GM13977 (cell line): ENCODE data around the gene ABCC9.

Experiments used
- DNase-seq: peaks from one replicate; pipeline ENCODE4 v3.0.0; 2012; ENCODE audit warnings: low spot score
- in situ Hi-C: fragments of 300-500 bp; cut with MboI; formaldehyde crosslinking; loops from one replicate; pipeline ENCODE4 v1.12.0; 2022; ENCODE audit warnings: low sequenced_read_pairs, low pct_unique_long_range_greater_than_20kb, mixed read lengths, inconsistent platforms; ENCODE audit not compliant: unreplicated experiment
- TF ChIP-seq, protein P1 (sequence below): IDR thresholded peaks from 2 replicates; pipeline ENCODE4 v1.5.1; 2012; ENCODE audit warnings: mild to moderate bottlenecking, control low read depth; ENCODE audit not compliant: insufficient read depth; ENCODE audit errors: extremely low read depth, missing control alignments

Gene ABCC9

DNA sequence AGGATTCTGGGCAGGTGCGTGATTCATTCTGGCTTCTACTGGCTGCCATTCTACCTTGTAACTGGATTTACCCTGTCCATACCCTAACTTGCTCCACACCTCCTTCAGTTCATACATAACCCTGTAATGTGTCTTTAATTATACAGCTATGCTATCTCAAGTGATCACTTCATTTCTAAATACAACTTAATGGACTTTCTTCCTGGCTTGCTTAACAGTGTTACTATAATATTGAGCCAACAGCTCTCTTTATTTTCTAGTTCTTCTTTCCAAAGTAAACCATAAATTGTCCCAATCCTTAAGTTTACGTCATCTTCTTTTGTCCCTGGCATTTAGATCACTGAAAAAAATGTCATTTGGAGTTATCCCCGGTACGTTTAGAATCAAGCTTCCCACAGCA lies 90.8 kb downstream of the ABCC9 start:
- no peak for DNase-seq
- in situ Hi-C loops: no loop called here

DNA sequence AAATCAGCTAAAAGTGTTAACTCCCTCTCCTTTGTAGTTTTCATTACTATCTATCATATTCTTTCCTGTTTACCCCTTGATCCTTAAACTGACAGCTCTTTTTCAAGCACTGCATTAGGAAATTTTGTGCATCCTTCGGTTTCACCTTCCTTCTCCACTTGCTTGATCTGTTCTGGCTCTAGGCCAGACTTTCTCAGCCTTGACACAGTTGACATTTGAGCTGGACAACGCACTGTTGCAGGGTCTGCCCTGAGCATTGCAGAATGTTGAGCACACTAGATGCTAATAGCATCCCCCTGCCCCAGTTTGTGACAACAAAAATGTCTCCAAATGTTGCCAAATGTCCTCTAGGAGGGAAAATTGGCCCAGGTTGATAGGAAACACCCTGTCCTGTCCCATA lies 91.3 kb downstream of the ABCC9 start:
- no peak for DNase-seq
- TF ChIP-seq, protein P1, sequence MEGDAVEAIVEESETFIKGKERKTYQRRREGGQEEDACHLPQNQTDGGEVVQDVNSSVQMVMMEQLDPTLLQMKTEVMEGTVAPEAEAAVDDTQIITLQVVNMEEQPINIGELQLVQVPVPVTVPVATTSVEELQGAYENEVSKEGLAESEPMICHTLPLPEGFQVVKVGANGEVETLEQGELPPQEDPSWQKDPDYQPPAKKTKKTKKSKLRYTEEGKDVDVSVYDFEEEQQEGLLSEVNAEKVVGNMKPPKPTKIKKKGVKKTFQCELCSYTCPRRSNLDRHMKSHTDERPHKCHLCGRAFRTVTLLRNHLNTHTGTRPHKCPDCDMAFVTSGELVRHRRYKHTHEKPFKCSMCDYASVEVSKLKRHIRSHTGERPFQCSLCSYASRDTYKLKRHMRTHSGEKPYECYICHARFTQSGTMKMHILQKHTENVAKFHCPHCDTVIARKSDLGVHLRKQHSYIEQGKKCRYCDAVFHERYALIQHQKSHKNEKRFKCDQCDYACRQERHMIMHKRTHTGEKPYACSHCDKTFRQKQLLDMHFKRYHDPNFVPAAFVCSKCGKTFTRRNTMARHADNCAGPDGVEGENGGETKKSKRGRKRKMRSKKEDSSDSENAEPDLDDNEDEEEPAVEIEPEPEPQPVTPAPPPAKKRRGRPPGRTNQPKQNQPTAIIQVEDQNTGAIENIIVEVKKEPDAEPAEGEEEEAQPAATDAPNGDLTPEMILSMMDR: no peak
- in situ Hi-C loops: no loop called here

More for the DNA sequence above, 90.8 kb downstream of the ABCC9 start:
- TF ChIP-seq, protein P1: no peak

DNA sequence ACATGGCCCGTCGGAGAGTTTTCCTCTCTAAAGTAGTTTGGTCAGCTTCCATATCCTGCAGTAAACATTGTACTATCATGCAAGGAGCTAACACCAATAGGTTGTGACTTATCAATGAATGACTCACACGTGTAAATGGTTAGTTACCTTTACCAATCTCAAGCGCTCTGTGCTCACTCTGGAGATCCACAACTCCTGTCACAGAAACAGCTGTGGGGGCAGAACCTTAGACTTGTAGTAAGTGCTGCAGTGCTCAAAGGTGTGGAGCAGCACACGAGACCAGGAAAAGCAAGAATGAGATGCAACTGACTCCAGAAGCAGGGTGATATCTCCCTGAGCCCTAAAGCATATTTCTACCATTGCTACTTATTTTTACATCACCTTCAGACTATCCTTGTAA lies 93.0 kb downstream of the ABCC9 start:
- in situ Hi-C loops: no loop called here
- TF ChIP-seq, protein P1: no peak
- no peak for DNase-seq

DNA sequence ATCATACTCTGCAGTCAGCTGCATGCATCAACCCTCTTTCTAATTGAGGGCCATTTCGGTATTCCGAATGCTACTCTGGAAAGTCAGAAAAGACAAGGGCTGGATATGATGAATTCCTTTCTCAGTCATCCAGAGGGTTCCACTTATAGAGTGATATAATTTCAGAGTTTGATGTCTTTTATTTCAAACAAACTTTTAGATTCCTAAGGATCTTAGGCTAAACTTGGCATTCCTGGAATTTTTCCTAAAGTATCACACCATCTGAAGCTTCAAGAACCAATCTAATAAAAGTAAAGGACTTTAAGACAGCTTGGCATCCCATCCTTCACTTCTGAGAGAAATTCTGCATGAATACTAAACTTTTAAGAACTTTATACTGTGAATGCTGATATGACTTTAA lies 97.4 kb downstream of the ABCC9 start:
- DNase-seq: no peak
- TF ChIP-seq, protein P1: no peak
- in situ Hi-C loops: no loop called here

DNA sequence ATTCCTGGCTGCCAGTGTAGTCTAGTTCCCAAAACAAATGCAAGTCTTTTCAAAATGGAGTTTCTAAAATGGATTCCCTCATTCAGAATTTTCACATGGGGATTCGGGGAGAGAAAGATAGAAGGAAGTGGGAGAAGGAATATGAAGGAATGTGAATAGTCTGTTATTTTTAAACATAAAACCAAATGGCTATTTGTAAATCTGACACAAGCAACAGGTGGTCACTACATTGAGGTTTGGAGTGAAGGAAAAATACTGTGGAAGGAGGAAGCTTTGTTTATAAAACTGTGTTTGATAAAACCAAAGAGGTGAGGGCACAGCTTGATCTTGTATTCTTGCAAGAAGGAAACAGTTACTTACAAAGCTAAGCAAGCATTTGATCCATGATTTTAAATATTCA lies 101.5 kb downstream of the ABCC9 start:
- TF ChIP-seq, protein P1: no peak
- DNase-seq: no peak
- in situ Hi-C loops: no loop called here

DNA sequence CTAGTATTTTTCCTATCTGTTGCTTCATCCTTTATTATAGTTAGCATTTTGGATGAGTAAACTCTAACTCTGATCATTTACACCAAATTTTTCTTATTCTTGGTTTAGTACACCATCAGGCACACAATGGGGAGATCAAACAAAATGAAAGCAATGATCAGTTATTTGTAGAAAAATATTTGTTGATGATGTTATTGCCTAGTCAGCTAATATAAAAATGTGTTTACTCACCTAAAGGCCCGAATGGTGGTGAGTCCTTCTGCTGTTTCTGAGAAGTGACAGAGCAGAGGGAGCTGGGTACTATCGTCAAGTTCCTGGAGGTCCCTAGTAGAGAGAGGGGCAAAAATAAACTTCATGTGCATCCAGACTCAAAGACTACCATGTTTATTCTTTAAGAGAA lies 103.4 kb downstream of the ABCC9 start:
- in situ Hi-C loops: no loop called here
- TF ChIP-seq, protein P1: no peak
- no peak for DNase-seq

DNA sequence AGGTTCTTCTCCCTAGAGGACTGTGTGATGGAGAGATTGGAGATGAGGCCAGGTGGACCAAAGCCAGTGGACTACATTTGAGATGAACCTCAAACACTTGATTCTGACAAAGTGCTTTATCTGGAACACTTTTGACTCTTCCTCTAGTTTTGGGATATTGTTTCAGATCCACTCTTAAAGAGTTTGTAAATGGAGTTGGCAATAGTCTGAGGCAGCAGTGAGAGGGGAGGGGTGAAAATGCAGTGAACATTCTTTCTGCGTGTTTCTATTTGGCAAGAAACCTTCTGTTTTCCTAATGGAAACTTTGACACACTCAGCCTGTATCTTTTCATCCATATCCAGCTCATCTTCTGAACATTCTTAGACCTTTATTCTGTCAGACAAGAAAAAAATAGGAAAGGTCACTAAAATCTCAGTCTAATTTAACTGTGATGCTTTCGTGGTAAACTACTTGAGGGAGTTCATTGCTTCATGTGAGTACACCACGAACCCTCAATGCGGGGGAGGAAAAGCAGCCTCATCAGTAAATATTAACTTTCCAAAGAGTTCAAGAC lies 109.4 kb downstream of the ABCC9 start:
- TF ChIP-seq, protein P1: no peak
- DNase-seq: no peak
- in situ Hi-C loops: no loop called here
